Measurements from ENCODE around the gene CHRNA7. TPM values are rescaled to one million over a fixed set of nuclear protein-coding genes. Genes with fewer than 3 reads are reported as not detected.

Gene CHRNA7
- total RNA-seq, 1 experiment from 2014 or later: 7.8 TPM

GRCh38 chr15:32105258-32106241 is 75.2 kb downstream of the CHRNA7 start:
- peaks cover 37% of the 10 kb centered on the region for H3K4me1 Mint-ChIP-seq
- H3K9me3 Mint-ChIP-seq: peaks cover 4% of the 10 kb centered on the region; the same call in 1 of the 2 replicates
- ChIA-PET CTCF (interaction anchor here (1.4 kb wide), 1 partner anchor 128 kb away, joined by 4 read pairs; no protein-coding TSS in a partner anchor), POLR2A (no interaction called here)
- ATAC-seq (no peak), DNase-seq (ENCODE audit: low spot score) (no peak)
- H3K36me3 Mint-ChIP-seq: peaks cover 8% of the 10 kb centered on the region; the same call in 1 of the 2 replicates
- H3K4me3 Mint-ChIP-seq: no peak overlapping the region
- H3K27me3 Mint-ChIP-seq (ENCODE audit: low read depth): no peaks in the 10 kb centered on the region
- no peak for TF ChIP-seq IRF2 (CRISPR knock-in tag; IDR thresholded peaks at IDR 0.05; ENCODE audit: borderline replicate concordance, low read depth)
- TF ChIP-seq TCF7 (CRISPR knock-in tag; IDR thresholded peaks at IDR 0.05; ENCODE audit: low read depth): no peak
- no peak for TF ChIP-seq SOX15 (CRISPR knock-in tag; IDR thresholded peaks at IDR 0.05)
- no peak for TF ChIP-seq E2F4 (CRISPR knock-in tag; IDR thresholded peaks at IDR 0.05; ENCODE audit: borderline replicate concordance, low read depth)
- no peak for TF ChIP-seq ZNF232 (CRISPR knock-in tag; IDR thresholded peaks at IDR 0.05)
- TF ChIP-seq, protein P1, sequence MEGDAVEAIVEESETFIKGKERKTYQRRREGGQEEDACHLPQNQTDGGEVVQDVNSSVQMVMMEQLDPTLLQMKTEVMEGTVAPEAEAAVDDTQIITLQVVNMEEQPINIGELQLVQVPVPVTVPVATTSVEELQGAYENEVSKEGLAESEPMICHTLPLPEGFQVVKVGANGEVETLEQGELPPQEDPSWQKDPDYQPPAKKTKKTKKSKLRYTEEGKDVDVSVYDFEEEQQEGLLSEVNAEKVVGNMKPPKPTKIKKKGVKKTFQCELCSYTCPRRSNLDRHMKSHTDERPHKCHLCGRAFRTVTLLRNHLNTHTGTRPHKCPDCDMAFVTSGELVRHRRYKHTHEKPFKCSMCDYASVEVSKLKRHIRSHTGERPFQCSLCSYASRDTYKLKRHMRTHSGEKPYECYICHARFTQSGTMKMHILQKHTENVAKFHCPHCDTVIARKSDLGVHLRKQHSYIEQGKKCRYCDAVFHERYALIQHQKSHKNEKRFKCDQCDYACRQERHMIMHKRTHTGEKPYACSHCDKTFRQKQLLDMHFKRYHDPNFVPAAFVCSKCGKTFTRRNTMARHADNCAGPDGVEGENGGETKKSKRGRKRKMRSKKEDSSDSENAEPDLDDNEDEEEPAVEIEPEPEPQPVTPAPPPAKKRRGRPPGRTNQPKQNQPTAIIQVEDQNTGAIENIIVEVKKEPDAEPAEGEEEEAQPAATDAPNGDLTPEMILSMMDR (IDR thresholded peaks at IDR 0.05): no peak
- TF ChIP-seq ATF1 (CRISPR knock-in tag; IDR thresholded peaks at IDR 0.05): no peak
- TF ChIP-seq TEAD4 (CRISPR knock-in tag; IDR thresholded peaks at IDR 0.05): no peak
- TF ChIP-seq CDX4 (CRISPR knock-in tag; IDR thresholded peaks at IDR 0.05; ENCODE audit: borderline replicate concordance): no peak
- TF ChIP-seq EMX1 (CRISPR knock-in tag; IDR thresholded peaks at IDR 0.05): no peak
- no peak for TF ChIP-seq NFYB (CRISPR knock-in tag; conservative IDR thresholded peaks at IDR 0.05; ENCODE audit: low read depth)
- TF ChIP-seq, protein P2, sequence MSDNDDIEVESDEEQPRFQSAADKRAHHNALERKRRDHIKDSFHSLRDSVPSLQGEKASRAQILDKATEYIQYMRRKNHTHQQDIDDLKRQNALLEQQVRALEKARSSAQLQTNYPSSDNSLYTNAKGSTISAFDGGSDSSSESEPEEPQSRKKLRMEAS (CRISPR knock-in tag; IDR thresholded peaks at IDR 0.05): no peak
- no peak for TF ChIP-seq ATF3 (CRISPR knock-in tag; conservative IDR thresholded peaks at IDR 0.05)
- TF ChIP-seq ATF2 (CRISPR knock-in tag; IDR thresholded peaks at IDR 0.05; ENCODE audit: borderline replicate concordance, low read depth): no peak
- H3K27ac Mint-ChIP-seq: no peak overlapping the region

GRCh38 chr15:32106401-32107381 is 76.4 kb downstream of the CHRNA7 start:
- ATAC-seq: no peak
- H3K9me3 Mint-ChIP-seq: peaks cover 4% of the 10 kb centered on the region; the same call in 1 of the 2 replicates
- no peaks in the 10 kb centered on the region for H3K27me3 Mint-ChIP-seq (ENCODE audit: low read depth)
- ChIA-PET POLR2A (no interaction called here), CTCF (interaction anchor here (0.6 to 2.6 kb wide), 4 partner anchors 77 to 129 kb away, joined by 3 to 11 read pairs (median 4); partner anchors contain the start of gene CHRNA7)
- peaks cover 8% of the 10 kb centered on the region; the same call in 1 of the 2 replicates for H3K36me3 Mint-ChIP-seq
- DNase-seq (ENCODE audit: low spot score): no peak
- peaks cover 33% of the 10 kb centered on the region for H3K4me1 Mint-ChIP-seq
- H3K4me3 Mint-ChIP-seq: no peak overlapping the region
- no peak overlapping the region for H3K27ac Mint-ChIP-seq
- no peak for TF ChIP-seq FOXP1 (CRISPR knock-in tag; IDR thresholded peaks at IDR 0.05; ENCODE audit: borderline replicate concordance)
- no peak for TF ChIP-seq PRRX2 (CRISPR knock-in tag; IDR thresholded peaks at IDR 0.05)
- TF ChIP-seq, protein P3, sequence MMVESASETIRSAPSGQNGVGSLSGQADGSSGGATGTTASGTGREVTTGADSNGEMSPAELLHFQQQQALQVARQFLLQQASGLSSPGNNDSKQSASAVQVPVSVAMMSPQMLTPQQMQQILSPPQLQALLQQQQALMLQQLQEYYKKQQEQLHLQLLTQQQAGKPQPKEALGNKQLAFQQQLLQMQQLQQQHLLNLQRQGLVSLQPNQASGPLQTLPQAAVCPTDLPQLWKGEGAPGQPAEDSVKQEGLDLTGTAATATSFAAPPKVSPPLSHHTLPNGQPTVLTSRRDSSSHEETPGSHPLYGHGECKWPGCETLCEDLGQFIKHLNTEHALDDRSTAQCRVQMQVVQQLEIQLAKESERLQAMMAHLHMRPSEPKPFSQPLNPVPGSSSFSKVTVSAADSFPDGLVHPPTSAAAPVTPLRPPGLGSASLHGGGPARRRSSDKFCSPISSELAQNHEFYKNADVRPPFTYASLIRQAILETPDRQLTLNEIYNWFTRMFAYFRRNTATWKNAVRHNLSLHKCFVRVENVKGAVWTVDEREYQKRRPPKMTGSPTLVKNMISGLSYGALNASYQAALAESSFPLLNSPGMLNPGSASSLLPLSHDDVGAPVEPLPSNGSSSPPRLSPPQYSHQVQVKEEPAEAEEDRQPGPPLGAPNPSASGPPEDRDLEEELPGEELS (CRISPR knock-in tag; IDR thresholded peaks at IDR 0.05): no peak
- TF ChIP-seq, protein P4, sequence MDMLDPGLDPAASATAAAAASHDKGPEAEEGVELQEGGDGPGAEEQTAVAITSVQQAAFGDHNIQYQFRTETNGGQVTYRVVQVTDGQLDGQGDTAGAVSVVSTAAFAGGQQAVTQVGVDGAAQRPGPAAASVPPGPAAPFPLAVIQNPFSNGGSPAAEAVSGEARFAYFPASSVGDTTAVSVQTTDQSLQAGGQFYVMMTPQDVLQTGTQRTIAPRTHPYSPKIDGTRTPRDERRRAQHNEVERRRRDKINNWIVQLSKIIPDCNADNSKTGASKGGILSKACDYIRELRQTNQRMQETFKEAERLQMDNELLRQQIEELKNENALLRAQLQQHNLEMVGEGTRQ (CRISPR knock-in tag; IDR thresholded peaks at IDR 0.05): no peak
- no peak for TF ChIP-seq E2F4 (CRISPR knock-in tag; IDR thresholded peaks at IDR 0.05; ENCODE audit: borderline replicate concordance, low read depth)
- TF ChIP-seq JAZF1 (CRISPR knock-in tag; IDR thresholded peaks at IDR 0.05): no peak
